ENCODE data around the gene NECTIN2. TPM values are rescaled to one million over a fixed set of nuclear protein-coding genes. Genes with fewer than 3 reads are reported as not detected.
A peak's percentile ranks its signal among the peaks of the same experiment; 100 is the strongest.

Gene NECTIN2
- polyA plus RNA-seq, 2 of the 4 experiments (the other 2 are of a cell fraction): 69.4 to 89.6 TPM

DNA sequence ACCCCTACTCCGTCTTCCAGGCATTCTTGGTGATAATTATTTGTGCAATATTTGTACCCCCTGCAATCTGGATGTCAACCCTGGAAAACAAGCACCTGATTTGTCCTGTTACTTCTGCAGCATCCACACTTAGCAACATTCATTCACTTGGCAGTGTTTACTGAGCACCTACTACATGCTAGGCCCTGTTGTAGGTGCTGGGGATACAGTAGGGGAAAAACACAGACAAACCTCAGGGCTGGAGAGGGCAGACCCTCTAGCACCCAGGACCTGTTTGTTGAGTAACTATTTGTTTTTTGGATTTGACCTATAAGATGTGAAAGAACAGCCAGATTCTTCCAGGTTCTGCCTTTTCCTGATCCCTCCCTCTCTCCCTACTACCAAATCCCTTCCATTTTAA is 9.5 kb downstream of the NECTIN2 start:
- TF ChIP-seq, protein P1, sequence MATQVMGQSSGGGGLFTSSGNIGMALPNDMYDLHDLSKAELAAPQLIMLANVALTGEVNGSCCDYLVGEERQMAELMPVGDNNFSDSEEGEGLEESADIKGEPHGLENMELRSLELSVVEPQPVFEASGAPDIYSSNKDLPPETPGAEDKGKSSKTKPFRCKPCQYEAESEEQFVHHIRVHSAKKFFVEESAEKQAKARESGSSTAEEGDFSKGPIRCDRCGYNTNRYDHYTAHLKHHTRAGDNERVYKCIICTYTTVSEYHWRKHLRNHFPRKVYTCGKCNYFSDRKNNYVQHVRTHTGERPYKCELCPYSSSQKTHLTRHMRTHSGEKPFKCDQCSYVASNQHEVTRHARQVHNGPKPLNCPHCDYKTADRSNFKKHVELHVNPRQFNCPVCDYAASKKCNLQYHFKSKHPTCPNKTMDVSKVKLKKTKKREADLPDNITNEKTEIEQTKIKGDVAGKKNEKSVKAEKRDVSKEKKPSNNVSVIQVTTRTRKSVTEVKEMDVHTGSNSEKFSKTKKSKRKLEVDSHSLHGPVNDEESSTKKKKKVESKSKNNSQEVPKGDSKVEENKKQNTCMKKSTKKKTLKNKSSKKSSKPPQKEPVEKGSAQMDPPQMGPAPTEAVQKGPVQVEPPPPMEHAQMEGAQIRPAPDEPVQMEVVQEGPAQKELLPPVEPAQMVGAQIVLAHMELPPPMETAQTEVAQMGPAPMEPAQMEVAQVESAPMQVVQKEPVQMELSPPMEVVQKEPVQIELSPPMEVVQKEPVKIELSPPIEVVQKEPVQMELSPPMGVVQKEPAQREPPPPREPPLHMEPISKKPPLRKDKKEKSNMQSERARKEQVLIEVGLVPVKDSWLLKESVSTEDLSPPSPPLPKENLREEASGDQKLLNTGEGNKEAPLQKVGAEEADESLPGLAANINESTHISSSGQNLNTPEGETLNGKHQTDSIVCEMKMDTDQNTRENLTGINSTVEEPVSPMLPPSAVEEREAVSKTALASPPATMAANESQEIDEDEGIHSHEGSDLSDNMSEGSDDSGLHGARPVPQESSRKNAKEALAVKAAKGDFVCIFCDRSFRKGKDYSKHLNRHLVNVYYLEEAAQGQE (IDR thresholded peaks at IDR 0.05): no peak
- TF ChIP-seq MAFK (IDR thresholded peaks at IDR 0.05; ENCODE audit: partially characterized antibody) (no peak), FOSL2 (IDR thresholded peaks at IDR 0.05) (no peak), FOSL2 (CRISPR knock-in tag; IDR thresholded peaks at IDR 0.05) (no peak), KDM5A (IDR thresholded peaks at IDR 0.05) (no peak), KDM1A (IDR thresholded peaks at IDR 0.05; ENCODE audit: low read depth) (no peak), POLR2AphosphoS2 (conservative IDR thresholded peaks at IDR 0.05; ENCODE audit: low read length) (no peak), BHLHE40 (IDR thresholded peaks at IDR 0.05; ENCODE audit: low read depth, low read length) (no peak), NFE2L2 (conservative IDR thresholded peaks at IDR 0.05; ENCODE audit: low read length) (no peak), HOXA7 (CRISPR knock-in tag; IDR thresholded peaks at IDR 0.05) (no peak), FOXS1 (CRISPR knock-in tag; IDR thresholded peaks at IDR 0.05) (no peak), SREBF2 (IDR thresholded peaks at IDR 0.05) (no peak), MYC (IDR thresholded peaks at IDR 0.05; ENCODE audit: borderline replicate concordance, low read length) (no peak), RAD21 (conservative IDR thresholded peaks at IDR 0.05 in 1 of 2, IDR thresholded peaks at IDR 0.05 in 1 of 2) (no peak)
- TF ChIP-seq, protein P2, sequence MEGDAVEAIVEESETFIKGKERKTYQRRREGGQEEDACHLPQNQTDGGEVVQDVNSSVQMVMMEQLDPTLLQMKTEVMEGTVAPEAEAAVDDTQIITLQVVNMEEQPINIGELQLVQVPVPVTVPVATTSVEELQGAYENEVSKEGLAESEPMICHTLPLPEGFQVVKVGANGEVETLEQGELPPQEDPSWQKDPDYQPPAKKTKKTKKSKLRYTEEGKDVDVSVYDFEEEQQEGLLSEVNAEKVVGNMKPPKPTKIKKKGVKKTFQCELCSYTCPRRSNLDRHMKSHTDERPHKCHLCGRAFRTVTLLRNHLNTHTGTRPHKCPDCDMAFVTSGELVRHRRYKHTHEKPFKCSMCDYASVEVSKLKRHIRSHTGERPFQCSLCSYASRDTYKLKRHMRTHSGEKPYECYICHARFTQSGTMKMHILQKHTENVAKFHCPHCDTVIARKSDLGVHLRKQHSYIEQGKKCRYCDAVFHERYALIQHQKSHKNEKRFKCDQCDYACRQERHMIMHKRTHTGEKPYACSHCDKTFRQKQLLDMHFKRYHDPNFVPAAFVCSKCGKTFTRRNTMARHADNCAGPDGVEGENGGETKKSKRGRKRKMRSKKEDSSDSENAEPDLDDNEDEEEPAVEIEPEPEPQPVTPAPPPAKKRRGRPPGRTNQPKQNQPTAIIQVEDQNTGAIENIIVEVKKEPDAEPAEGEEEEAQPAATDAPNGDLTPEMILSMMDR (IDR thresholded peaks at IDR 0.05): no peak
- TF ChIP-seq, protein P3, sequence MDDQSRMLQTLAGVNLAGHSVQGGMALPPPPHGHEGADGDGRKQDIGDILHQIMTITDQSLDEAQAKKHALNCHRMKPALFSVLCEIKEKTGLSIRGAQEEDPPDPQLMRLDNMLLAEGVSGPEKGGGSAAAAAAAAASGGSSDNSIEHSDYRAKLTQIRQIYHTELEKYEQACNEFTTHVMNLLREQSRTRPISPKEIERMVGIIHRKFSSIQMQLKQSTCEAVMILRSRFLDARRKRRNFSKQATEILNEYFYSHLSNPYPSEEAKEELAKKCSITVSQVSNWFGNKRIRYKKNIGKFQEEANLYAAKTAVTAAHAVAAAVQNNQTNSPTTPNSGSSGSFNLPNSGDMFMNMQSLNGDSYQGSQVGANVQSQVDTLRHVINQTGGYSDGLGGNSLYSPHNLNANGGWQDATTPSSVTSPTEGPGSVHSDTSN (IDR thresholded peaks at IDR 0.05): no peak
- TF ChIP-seq, protein P4, sequence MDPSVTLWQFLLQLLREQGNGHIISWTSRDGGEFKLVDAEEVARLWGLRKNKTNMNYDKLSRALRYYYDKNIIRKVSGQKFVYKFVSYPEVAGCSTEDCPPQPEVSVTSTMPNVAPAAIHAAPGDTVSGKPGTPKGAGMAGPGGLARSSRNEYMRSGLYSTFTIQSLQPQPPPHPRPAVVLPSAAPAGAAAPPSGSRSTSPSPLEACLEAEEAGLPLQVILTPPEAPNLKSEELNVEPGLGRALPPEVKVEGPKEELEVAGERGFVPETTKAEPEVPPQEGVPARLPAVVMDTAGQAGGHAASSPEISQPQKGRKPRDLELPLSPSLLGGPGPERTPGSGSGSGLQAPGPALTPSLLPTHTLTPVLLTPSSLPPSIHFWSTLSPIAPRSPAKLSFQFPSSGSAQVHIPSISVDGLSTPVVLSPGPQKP (IDR thresholded peaks at IDR 0.05; ENCODE audit: low read depth, low read length): no peak
- TF ChIP-seq, protein P5, sequence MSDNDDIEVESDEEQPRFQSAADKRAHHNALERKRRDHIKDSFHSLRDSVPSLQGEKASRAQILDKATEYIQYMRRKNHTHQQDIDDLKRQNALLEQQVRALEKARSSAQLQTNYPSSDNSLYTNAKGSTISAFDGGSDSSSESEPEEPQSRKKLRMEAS (IDR thresholded peaks at IDR 0.05): no peak
- FAIRE-seq: no peak
- ChIA-PET POLR2A (no interaction called here), CTCF (interaction anchor here (1.2 kb wide), 1 partner anchor 10 kb away, joined by 3 read pairs; the partner anchor contains the start of gene NECTIN2)
- DNase-seq (ENCODE audit: low read depth in 1 of 2, low spot score in 1 of 2): no peak
- H3K4me2 ChIP-seq: no peak overlapping the region
- H3K4me1 ChIP-seq: peaks cover 3% of the 10 kb centered on the region; the same call in 1 of the 3 replicates
- no peaks in the 10 kb centered on the region for H3K9me3 ChIP-seq
- H3K4me3 ChIP-seq: no peak overlapping the region
- WGBS (ENCODE audit: missing lambda C conversion rate): 90% methylated on average over 1 of the region's 1 CpG
- H3K27ac ChIP-seq: no peak overlapping the region
- ATAC-seq: no peak

DNA sequence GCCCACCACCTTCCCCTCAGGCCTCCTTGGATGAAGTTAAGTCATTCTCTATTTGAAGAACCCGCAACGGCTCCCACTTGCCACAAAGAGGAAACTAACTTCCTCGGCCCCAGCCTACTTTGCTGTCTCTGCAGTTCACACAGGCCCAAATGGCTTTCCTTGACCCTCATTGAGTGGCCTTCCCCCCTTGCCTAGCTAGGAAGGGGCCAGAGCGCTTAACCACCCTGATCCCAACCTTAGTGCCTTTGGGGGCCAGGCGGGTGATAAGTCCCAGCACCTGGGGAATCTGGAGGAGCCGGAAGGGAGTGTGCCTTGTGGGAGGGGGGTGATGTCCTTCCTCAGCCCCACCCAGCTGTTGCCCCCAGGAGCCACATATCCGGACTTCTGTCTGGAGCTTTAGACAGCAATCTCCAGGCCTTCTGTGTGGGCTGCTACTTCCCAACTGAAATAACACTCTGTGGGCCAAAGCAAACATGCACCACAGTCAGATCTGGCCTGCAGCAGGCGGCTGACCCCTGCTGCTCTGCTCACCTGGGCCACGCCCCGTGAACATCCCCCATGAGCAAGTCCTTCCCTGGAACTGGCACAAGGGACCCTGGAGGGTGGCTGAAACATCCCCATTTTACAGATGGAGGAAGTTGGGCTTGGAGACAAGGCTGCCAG is 10.5 kb downstream of the NECTIN2 start:
- Histone ChIP-seq H3K9me3 (no peaks in the 10 kb centered on the region), H3K27ac (no peak overlapping the region), H3K4me2 (no peak overlapping the region), H3K4me3 (no peak overlapping the region), H3K4me1 (peaks cover 3% of the 10 kb centered on the region; the same call in 1 of the 3 replicates)
- CTCF ChIA-PET: interaction anchor here (0.6 to 2.4 kb wide), 7 partner anchors 9 to 101 kb away, joined by 3 to 7 read pairs (median 3); no protein-coding TSS in a partner anchor
- POLR2A ChIA-PET: no interaction called here
- 80% methylated on average over 10 of the region's 10 CpGs for WGBS (ENCODE audit: missing lambda C conversion rate)
- ATAC-seq (peak; percentile 18 to 25; a peak in 2 of 6 replicates), FAIRE-seq (no peak), DNase-seq (ENCODE audit: low read depth in 1 of 2, low spot score in 1 of 2) (no peak)
- no peak for TF ChIP-seq EHF (CRISPR knock-in tag; IDR thresholded peaks at IDR 0.05)
- TF ChIP-seq BHLHE40 (IDR thresholded peaks at IDR 0.05; ENCODE audit: low read depth, low read length): no peak
- TF ChIP-seq TFCP2L1 (CRISPR knock-in tag; IDR thresholded peaks at IDR 0.05): no peak
- no peak for TF ChIP-seq JUN (IDR thresholded peaks at IDR 0.05)
- no peak for TF ChIP-seq CBX2 (IDR thresholded peaks at IDR 0.05; ENCODE audit: borderline replicate concordance, low read depth)
